Liver (tissue), 2 donors: ENCODE data around the gene FOLR1.

ENCODE experiments used
- TF ChIP-seq, protein P1 (sequence below): fragments of 150-350 bp; IDR thresholded peaks from 2 replicates; pipeline ENCODE4 v1.5.1; 2017; ENCODE audit warnings: improper control_type of control experiment, low read depth, low read length; ENCODE audit not compliant: missing input control
- TF ChIP-seq, protein P2 (sequence below): IDR thresholded peaks from 2 replicates; pipeline ENCODE4 v1.6.1; 2016; ENCODE audit warnings: antibody characterized with exemption
- TF ChIP-seq, protein P3 (sequence below): IDR thresholded peaks from 2 replicates; pipeline ENCODE4 v1.6.1; 2016; ENCODE audit warnings: antibody characterized with exemption, mild to moderate bottlenecking
- donor health status: healthy.

DNA sequence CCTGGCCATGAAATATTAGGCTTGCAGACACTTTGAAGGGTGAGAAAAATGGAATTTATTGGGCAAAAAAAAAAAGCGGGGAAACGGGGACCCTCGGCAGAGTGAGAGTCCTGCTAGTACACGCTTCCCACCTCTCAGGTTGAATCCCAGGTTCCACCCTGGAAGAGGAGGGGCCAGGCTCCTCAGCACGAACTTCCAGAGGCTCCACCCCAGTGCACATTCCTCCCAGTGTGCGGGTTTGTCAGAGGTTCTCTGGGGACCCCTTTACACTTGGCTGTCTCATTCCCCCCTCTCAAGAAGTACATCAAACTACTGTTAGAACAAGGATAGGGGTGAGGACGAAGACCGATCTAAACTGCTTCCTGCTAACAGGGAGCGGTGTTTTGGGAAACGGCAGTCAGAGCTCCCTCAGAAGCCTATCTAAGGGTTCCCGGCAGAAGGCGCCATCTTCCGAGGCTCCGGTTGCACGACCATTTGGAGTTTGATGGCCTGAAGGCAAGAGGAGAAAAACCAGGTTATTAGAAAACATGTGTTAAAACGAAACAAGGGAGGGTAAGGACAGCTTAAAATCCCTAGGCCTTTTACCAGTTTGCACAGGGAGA is 28.9 kb upstream of the FOLR1 start:
- TF ChIP-seq, protein P1, sequence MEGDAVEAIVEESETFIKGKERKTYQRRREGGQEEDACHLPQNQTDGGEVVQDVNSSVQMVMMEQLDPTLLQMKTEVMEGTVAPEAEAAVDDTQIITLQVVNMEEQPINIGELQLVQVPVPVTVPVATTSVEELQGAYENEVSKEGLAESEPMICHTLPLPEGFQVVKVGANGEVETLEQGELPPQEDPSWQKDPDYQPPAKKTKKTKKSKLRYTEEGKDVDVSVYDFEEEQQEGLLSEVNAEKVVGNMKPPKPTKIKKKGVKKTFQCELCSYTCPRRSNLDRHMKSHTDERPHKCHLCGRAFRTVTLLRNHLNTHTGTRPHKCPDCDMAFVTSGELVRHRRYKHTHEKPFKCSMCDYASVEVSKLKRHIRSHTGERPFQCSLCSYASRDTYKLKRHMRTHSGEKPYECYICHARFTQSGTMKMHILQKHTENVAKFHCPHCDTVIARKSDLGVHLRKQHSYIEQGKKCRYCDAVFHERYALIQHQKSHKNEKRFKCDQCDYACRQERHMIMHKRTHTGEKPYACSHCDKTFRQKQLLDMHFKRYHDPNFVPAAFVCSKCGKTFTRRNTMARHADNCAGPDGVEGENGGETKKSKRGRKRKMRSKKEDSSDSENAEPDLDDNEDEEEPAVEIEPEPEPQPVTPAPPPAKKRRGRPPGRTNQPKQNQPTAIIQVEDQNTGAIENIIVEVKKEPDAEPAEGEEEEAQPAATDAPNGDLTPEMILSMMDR: no peak
- TF ChIP-seq, protein P2, sequence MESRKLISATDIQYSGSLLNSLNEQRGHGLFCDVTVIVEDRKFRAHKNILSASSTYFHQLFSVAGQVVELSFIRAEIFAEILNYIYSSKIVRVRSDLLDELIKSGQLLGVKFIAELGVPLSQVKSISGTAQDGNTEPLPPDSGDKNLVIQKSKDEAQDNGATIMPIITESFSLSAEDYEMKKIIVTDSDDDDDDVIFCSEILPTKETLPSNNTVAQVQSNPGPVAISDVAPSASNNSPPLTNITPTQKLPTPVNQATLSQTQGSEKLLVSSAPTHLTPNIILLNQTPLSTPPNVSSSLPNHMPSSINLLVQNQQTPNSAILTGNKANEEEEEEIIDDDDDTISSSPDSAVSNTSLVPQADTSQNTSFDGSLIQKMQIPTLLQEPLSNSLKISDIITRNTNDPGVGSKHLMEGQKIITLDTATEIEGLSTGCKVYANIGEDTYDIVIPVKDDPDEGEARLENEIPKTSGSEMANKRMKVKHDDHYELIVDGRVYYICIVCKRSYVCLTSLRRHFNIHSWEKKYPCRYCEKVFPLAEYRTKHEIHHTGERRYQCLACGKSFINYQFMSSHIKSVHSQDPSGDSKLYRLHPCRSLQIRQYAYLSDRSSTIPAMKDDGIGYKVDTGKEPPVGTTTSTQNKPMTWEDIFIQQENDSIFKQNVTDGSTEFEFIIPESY: no peak
- TF ChIP-seq, protein P3, sequence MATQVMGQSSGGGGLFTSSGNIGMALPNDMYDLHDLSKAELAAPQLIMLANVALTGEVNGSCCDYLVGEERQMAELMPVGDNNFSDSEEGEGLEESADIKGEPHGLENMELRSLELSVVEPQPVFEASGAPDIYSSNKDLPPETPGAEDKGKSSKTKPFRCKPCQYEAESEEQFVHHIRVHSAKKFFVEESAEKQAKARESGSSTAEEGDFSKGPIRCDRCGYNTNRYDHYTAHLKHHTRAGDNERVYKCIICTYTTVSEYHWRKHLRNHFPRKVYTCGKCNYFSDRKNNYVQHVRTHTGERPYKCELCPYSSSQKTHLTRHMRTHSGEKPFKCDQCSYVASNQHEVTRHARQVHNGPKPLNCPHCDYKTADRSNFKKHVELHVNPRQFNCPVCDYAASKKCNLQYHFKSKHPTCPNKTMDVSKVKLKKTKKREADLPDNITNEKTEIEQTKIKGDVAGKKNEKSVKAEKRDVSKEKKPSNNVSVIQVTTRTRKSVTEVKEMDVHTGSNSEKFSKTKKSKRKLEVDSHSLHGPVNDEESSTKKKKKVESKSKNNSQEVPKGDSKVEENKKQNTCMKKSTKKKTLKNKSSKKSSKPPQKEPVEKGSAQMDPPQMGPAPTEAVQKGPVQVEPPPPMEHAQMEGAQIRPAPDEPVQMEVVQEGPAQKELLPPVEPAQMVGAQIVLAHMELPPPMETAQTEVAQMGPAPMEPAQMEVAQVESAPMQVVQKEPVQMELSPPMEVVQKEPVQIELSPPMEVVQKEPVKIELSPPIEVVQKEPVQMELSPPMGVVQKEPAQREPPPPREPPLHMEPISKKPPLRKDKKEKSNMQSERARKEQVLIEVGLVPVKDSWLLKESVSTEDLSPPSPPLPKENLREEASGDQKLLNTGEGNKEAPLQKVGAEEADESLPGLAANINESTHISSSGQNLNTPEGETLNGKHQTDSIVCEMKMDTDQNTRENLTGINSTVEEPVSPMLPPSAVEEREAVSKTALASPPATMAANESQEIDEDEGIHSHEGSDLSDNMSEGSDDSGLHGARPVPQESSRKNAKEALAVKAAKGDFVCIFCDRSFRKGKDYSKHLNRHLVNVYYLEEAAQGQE: no peak
